CD4-positive, alpha-beta T cell treated with Interleukin-1 beta for 1 hour (primary cell): ENCODE data around the gene GJB5.

Experiments
- DNase-seq, 2 donors: peaks; one replicate each; pipeline ENCODE4 v3.0.0-alpha.2; 2020 to 2022

GJB5 gene

GRCh38 chr1:34777519-34778321 is 22.9 kb downstream of the GJB5 start:
- no peak for DNase-seq

- no peak for DNase-seq
These were observed 23.5 kb downstream of the GJB5 start for GRCh38 chr1:34778381-34778780.

- DNase-seq = no peak
These were observed 24.2 kb downstream of the GJB5 start for GRCh38 chr1:34779005-34779404.

- DNase-seq = no peak
These were observed 24.7 kb downstream of the GJB5 start for GRCh38 chr1:34779526-34779925.

- DNase-seq = no peak
These were observed 25.1 kb downstream of the GJB5 start for GRCh38 chr1:34779962-34780361.

- no peak for DNase-seq
These were observed 25.7 kb downstream of the GJB5 start for GRCh38 chr1:34780528-34780927.

GRCh38 chr1:34781071-34781843 is 26.4 kb downstream of the GJB5 start, which contains the start of gene GJB3:
GJB3 (plus strand) TSS chr1:34781214; CDS start chr1:34784763, 3,549 bp downstream.
- no peak for DNase-seq

GRCh38 chr1:34781844-34782391 is 27.1 kb downstream of the GJB5 start:
- DNase-seq = no peak

GRCh38 chr1:34784751-34785221 is 29.9 kb downstream of the GJB5 start:
- no peak for DNase-seq

GRCh38 chr1:34785231-34785874 is 30.5 kb downstream of the GJB5 start:
- DNase-seq = no peak

- no peak for DNase-seq
These were observed 31.1 kb downstream of the GJB5 start for GRCh38 chr1:34785875-34786470.

GRCh38 chr1:34786521-34787325 is 31.9 kb downstream of the GJB5 start:
- peak; percentile 49 to 52 for DNase-seq

- DNase-seq = no peak
These were observed 32.9 kb downstream of the GJB5 start for GRCh38 chr1:34787461-34788420.

- DNase-seq = no peak
These were observed 36.1 kb downstream of the GJB5 start for GRCh38 chr1:34790985-34791384.

- DNase-seq = no peak
These were observed 37.6 kb downstream of the GJB5 start for GRCh38 chr1:34792424-34792823.

GRCh38 chr1:34792868-34793727 is 38.3 kb downstream of the GJB5 start, which contains the start of gene GJA4:
GJA4 (plus strand) TSS chr1:34792999; CDS start chr1:34794214, 1,215 bp downstream.
- no peak for DNase-seq

GRCh38 chr1:34794001-34794789 is 39.3 kb downstream of the GJB5 start:
- no peak for DNase-seq

GRCh38 chr1:34794790-34795180 is 39.9 kb downstream of the GJB5 start:
- DNase-seq = no peak

GRCh38 chr1:34795916-34796315 is 41.1 kb downstream of the GJB5 start:
- no peak for DNase-seq
